Bronchial epithelial cell (primary cell): Measurements from ENCODE around the gene ANGPTL8. TPM values are rescaled to one million over a fixed set of nuclear protein-coding genes. Genes with fewer than 3 reads are reported as not detected.
A peak's percentile ranks its signal among the peaks of the same experiment; 100 is the strongest.

Experiments
- DNase-seq: peaks from one replicate; pipeline ENCODE4 v3.0.0-alpha.2; 2010; ENCODE audit warnings: low read depth
- FAIRE-seq: peaks from 2 replicates; lab custom pipeline; 2011; peaks lifted over from hg19 to GRCh38; lab: Jason Lieb, UNC
- H3K27me3 ChIP-seq: 2 replicates; pipeline ENCODE4 v1.5.1; 2011; ENCODE audit warnings: low read length; ENCODE audit not compliant: control insufficient read depth, insufficient read depth
- H3K36me3 ChIP-seq: 2 replicates; pipeline ENCODE4 v1.5.1; 2011; ENCODE audit warnings: low read length; ENCODE audit not compliant: control insufficient read depth, insufficient read depth
- H3K4me3 ChIP-seq: 2 replicates; pipeline ENCODE4 v1.5.1; 2011; ENCODE audit warnings: mild to moderate bottlenecking, low read depth, low read length, control low read depth
- CTCF ChIP-seq: IDR thresholded peaks from 2 replicates; pipeline ENCODE4 v1.5.1; 2011; ENCODE audit warnings: mild to moderate bottlenecking, moderate library complexity, low read length, control low read depth, inconsistent platforms; ENCODE audit not compliant: insufficient read depth, severe bottlenecking
- total RNA-seq: library from RNA; depleted of rRNA; stranded (reverse); fragments of >200 nt; gene quantifications from 2 replicates; pipeline ENCODE4 v1.2.1, GENCODE V29; 2014

The ANGPTL8 gene
- total RNA-seq, 1 donor from 2014 or later: not detected

GRCh38 chr19:11286312-11286974, 47.0 kb downstream of the ANGPTL8 start:
- Histone ChIP-seq H3K27me3 (no peaks in the 10 kb centered on the region), H3K4me3 (no peak overlapping the region), H3K36me3 (no peaks in the 10 kb centered on the region)
- DNase-seq: peak; percentile 23
- FAIRE-seq: no peak
- no peak for TF ChIP-seq CTCF

GRCh38 chr19:11288349-11288748, 48.9 kb downstream of the ANGPTL8 start:
- peak; percentile 16 for DNase-seq
- Histone ChIP-seq H3K36me3 (no peaks in the 10 kb centered on the region), H3K27me3 (no peaks in the 10 kb centered on the region), H3K4me3 (no peak overlapping the region)
- no peak for FAIRE-seq
- peak; percentile 56 for TF ChIP-seq CTCF

- DNase-seq (no peak), FAIRE-seq (no peak)
- Histone ChIP-seq H3K36me3 (no peaks in the 10 kb centered on the region), H3K27me3 (no peaks in the 10 kb centered on the region), H3K4me3 (no peak overlapping the region)
- no peak for TF ChIP-seq CTCF
Observed at GRCh38 chr19:11290256-11290655, 50.8 kb downstream of the ANGPTL8 start.

- TF ChIP-seq CTCF: no peak
- Histone ChIP-seq H3K36me3 (no peaks in the 10 kb centered on the region), H3K4me3 (no peak overlapping the region), H3K27me3 (no peaks in the 10 kb centered on the region)
- no peak for FAIRE-seq
- DNase-seq: no peak
Observed at GRCh38 chr19:11291415-11291814, 52.0 kb downstream of the ANGPTL8 start.

Other genes starting within 250 kb of the ANGPTL8 start
- gene LDLR, start 150.2 kb upstream of the ANGPTL8 start, total RNA-seq: 72.7 and 109 TPM in 2 replicates
- 1.6 and 1.7 TPM in 2 replicates for gene SPC24, start 83.8 kb upstream of the ANGPTL8 start, total RNA-seq
- gene KANK2, start 42.1 kb upstream of the ANGPTL8 start, total RNA-seq: 10.2 and 10.8 TPM in 2 replicates
- 10.5 and 21.4 TPM in 2 replicates for gene DOCK6, start 22.9 kb downstream of the ANGPTL8 start, total RNA-seq
- not detected in 2 replicates for gene TSPAN16, start 56.5 kb downstream of the ANGPTL8 start, total RNA-seq
- gene RAB3D, start 100.0 kb downstream of the ANGPTL8 start, total RNA-seq: 37.4 and 88.3 TPM in 2 replicates
- gene TMEM205, start 106.6 kb downstream of the ANGPTL8 start, total RNA-seq: 70.6 and 116 TPM in 2 replicates
- gene CCDC159, start 106.9 kb downstream of the ANGPTL8 start, total RNA-seq: 7.9 and 11.1 TPM in 2 replicates
- gene PLPPR2, start 115.8 kb downstream of the ANGPTL8 start, total RNA-seq: 1.8 and 6.0 TPM in 2 replicates
- 0.53 and 0.90 TPM in 2 replicates for gene SWSAP1, start 135.0 kb downstream of the ANGPTL8 start, total RNA-seq
- 0.26 and 1.0 TPM in 2 replicates for gene EPOR, start 144.7 kb downstream of the ANGPTL8 start, total RNA-seq
- 0.26 TPM in 2 replicates for gene RGL3, start 179.7 kb downstream of the ANGPTL8 start, total RNA-seq
- not detected in 2 replicates for gene ODAD3, start 195.5 kb downstream of the ANGPTL8 start, total RNA-seq
- 67.9 and 75.8 TPM in 2 replicates for gene PRKCSH, start 196.0 kb downstream of the ANGPTL8 start, total RNA-seq
- gene ELAVL3, start 241.4 kb downstream of the ANGPTL8 start, total RNA-seq: not detected in 2 replicates